Peyer's patch (tissue), 4 donors: Measurements from ENCODE around the gene GNL2.

Source experiments
- CTCF ChIP-seq, 6 experiments: fragments of 450-650 bp in 4 of 6; fragments of 200-600 bp in 2 of 6; sonication (generic) in 1 of 6; IDR thresholded peaks; one replicate each; pipeline ENCODE4 v1.5.1; 2017 to 2019; ENCODE audit warnings: antibody characterized with exemption in 6 of 6, mild to moderate bottlenecking in 3 of 6, moderate library complexity in 1 of 6
- POLR2A ChIP-seq, 2 donors: fragments of 450-650 bp; IDR thresholded peaks; one replicate each; pipeline ENCODE4 v1.5.1; 2017; ENCODE audit warnings: antibody characterized with exemption in 2 of 2, mild to moderate bottlenecking in 2 of 2, moderate library complexity in 2 of 2

GRCh38 chr1:37556712-37557196 is 39.0 kb downstream of the GNL2 start, which contains the start of gene DNALI1:
- TF ChIP-seq POLR2A (IDR thresholded peaks at IDR 0.05) (no peak), CTCF (IDR thresholded peaks at IDR 0.05) (no peak)
